ENCODE data around the gene LRRC1.

Gene LRRC1

GRCh38 chr6:53796791-53797190 lies 2.0 kb downstream of the LRRC1 start:
- no peaks in the 10 kb centered on the region for H3K9me3 ChIP-seq (ENCODE audit: control insufficient read depth, low read length)
- H3K4me1 ChIP-seq (ENCODE audit: control insufficient read depth, insufficient read depth, low read depth, low read length): peaks cover 7% of the 10 kb centered on the region
- no peak overlapping the region for H3K4ac ChIP-seq (ENCODE audit: low read depth in 1 of 2, low read length in 2 of 2)
- 85% methylated on average over 5 of the region's 5 CpGs for whole genome bisulfite sequencing
- no peak overlapping the region for H2AK5ac ChIP-seq (ENCODE audit: low read length, severe bottlenecking)
- H3K4me3 ChIP-seq (ENCODE audit: insufficient read depth in 1 of 2, low read depth in 1 of 2, low read length in 2 of 2): no peak overlapping the region
- peak; percentile 9 for DNase-seq
- H2BK120ac ChIP-seq (ENCODE audit: low read depth, low read length): no peak overlapping the region
- H4K8ac ChIP-seq (ENCODE audit: low read length): no peak overlapping the region
- no peak overlapping the region for H2BK15ac ChIP-seq (ENCODE audit: low read depth, poor library complexity, severe bottlenecking)
- H2BK5ac ChIP-seq (ENCODE audit: low read depth, low read length, poor library complexity, severe bottlenecking): no peak overlapping the region
- no peak overlapping the region for H3K9ac ChIP-seq (ENCODE audit: low read length)
- no peak overlapping the region for H3K27ac ChIP-seq (ENCODE audit: low read length, poor library complexity, severe bottlenecking)
- H2AFZ ChIP-seq (ENCODE audit: low read depth, low read length): no peak overlapping the region
- no peak overlapping the region for H4K91ac ChIP-seq (ENCODE audit: low read length)
- H3K18ac ChIP-seq (ENCODE audit: low read depth in 1 of 2, low read length in 2 of 2): no peak overlapping the region
- peaks cover 31% of the 10 kb centered on the region for H3K79me1 ChIP-seq (replicated peaks; ENCODE audit: low read length, poor library complexity, severe bottlenecking)
- H3K14ac ChIP-seq (ENCODE audit: low read length in 2 of 2): no peak overlapping the region
- no peaks in the 10 kb centered on the region for H3K36me3 ChIP-seq (ENCODE audit: control insufficient read depth in 1 of 2, insufficient read depth in 2 of 2, low read depth in 1 of 2, low read length in 2 of 2)
- H3K4me2 ChIP-seq (ENCODE audit: low read length, poor library complexity, severe bottlenecking): peak overlapping the region; percentile 78
- H3K23ac ChIP-seq (ENCODE audit: low read length in 2 of 2): no peak overlapping the region
- no peak overlapping the region for H2BK12ac ChIP-seq (ENCODE audit: low read length in 2 of 2)
- H3K27me3 ChIP-seq (ENCODE audit: control insufficient read depth in 1 of 2, insufficient read depth in 1 of 2, low read length in 2 of 2): peaks cover 0 to 10% of the 10 kb centered on the region in 2 experiments

GRCh38 chr6:53797304-53797703 lies 2.5 kb downstream of the LRRC1 start:
- Histone ChIP-seq H2AFZ (ENCODE audit: low read depth, low read length) (no peak overlapping the region), H3K23ac (ENCODE audit: low read length in 2 of 2) (no peak overlapping the region), H3K27me3 (ENCODE audit: control insufficient read depth in 1 of 2, insufficient read depth in 1 of 2, low read length in 2 of 2) (peaks cover 0 to 10% of the 10 kb centered on the region in 2 experiments), H3K27ac (ENCODE audit: low read length, poor library complexity, severe bottlenecking) (no peak overlapping the region), H2BK15ac (ENCODE audit: low read depth, poor library complexity, severe bottlenecking) (no peak overlapping the region), H2BK12ac (ENCODE audit: low read length in 2 of 2) (no peak overlapping the region), H3K18ac (ENCODE audit: low read depth in 1 of 2, low read length in 2 of 2) (no peak overlapping the region), H2BK5ac (ENCODE audit: low read depth, low read length, poor library complexity, severe bottlenecking) (no peak overlapping the region), H2BK120ac (ENCODE audit: low read depth, low read length) (no peak overlapping the region), H4K91ac (ENCODE audit: low read length) (no peak overlapping the region), H3K4me1 (ENCODE audit: control insufficient read depth, insufficient read depth, low read depth, low read length) (peaks cover 7% of the 10 kb centered on the region), H3K79me1 (replicated peaks; ENCODE audit: low read length, poor library complexity, severe bottlenecking) (peaks cover 36% of the 10 kb centered on the region), H3K14ac (ENCODE audit: low read length in 2 of 2) (no peak overlapping the region), H3K4me2 (ENCODE audit: low read length, poor library complexity, severe bottlenecking) (no peak overlapping the region), H3K36me3 (ENCODE audit: control insufficient read depth in 1 of 2, insufficient read depth in 2 of 2, low read depth in 1 of 2, low read length in 2 of 2) (no peaks in the 10 kb centered on the region), H4K8ac (ENCODE audit: low read length) (no peak overlapping the region), H3K9me3 (ENCODE audit: control insufficient read depth, low read length) (no peaks in the 10 kb centered on the region), H3K9ac (ENCODE audit: low read length) (no peak overlapping the region), H3K4me3 (ENCODE audit: insufficient read depth in 1 of 2, low read depth in 1 of 2, low read length in 2 of 2) (no peak overlapping the region), H2AK5ac (ENCODE audit: low read length, severe bottlenecking) (no peak overlapping the region), H3K4ac (ENCODE audit: low read depth in 1 of 2, low read length in 2 of 2) (no peak overlapping the region)
- no peak for DNase-seq
- 100% methylated on average over 2 of the region's 2 CpGs for WGBS

GRCh38 chr6:53799340-53799739 lies 4.5 kb downstream of the LRRC1 start:
- Histone ChIP-seq H3K9ac (ENCODE audit: low read length) (no peak overlapping the region), H3K4me2 (ENCODE audit: low read length, poor library complexity, severe bottlenecking) (no peak overlapping the region), H3K4ac (ENCODE audit: low read depth in 1 of 2, low read length in 2 of 2) (no peak overlapping the region), H3K79me1 (replicated peaks; ENCODE audit: low read length, poor library complexity, severe bottlenecking) (peaks cover 40% of the 10 kb centered on the region), H2BK12ac (ENCODE audit: low read length in 2 of 2) (no peak overlapping the region), H2BK120ac (ENCODE audit: low read depth, low read length) (no peak overlapping the region), H2BK15ac (ENCODE audit: low read depth, poor library complexity, severe bottlenecking) (no peak overlapping the region), H3K27ac (ENCODE audit: low read length, poor library complexity, severe bottlenecking) (no peak overlapping the region), H3K23ac (ENCODE audit: low read length in 2 of 2) (no peak overlapping the region), H3K14ac (ENCODE audit: low read length in 2 of 2) (no peak overlapping the region), H3K27me3 (ENCODE audit: control insufficient read depth in 1 of 2, insufficient read depth in 1 of 2, low read length in 2 of 2) (peaks cover 0 to 8% of the 10 kb centered on the region in 2 experiments), H3K4me3 (ENCODE audit: insufficient read depth in 1 of 2, low read depth in 1 of 2, low read length in 2 of 2) (no peak overlapping the region), H4K8ac (ENCODE audit: low read length) (no peak overlapping the region), H3K9me3 (ENCODE audit: control insufficient read depth, low read length) (no peaks in the 10 kb centered on the region), H3K36me3 (ENCODE audit: control insufficient read depth in 1 of 2, insufficient read depth in 2 of 2, low read depth in 1 of 2, low read length in 2 of 2) (no peaks in the 10 kb centered on the region), H3K4me1 (ENCODE audit: control insufficient read depth, insufficient read depth, low read depth, low read length) (peaks cover 9% of the 10 kb centered on the region), H2BK5ac (ENCODE audit: low read depth, low read length, poor library complexity, severe bottlenecking) (no peak overlapping the region), H4K91ac (ENCODE audit: low read length) (no peak overlapping the region), H2AFZ (ENCODE audit: low read depth, low read length) (no peak overlapping the region), H2AK5ac (ENCODE audit: low read length, severe bottlenecking) (no peak overlapping the region), H3K18ac (ENCODE audit: low read depth in 1 of 2, low read length in 2 of 2) (no peak overlapping the region)
- no peak for DNase-seq
- 93% methylated on average over 3 of the region's 3 CpGs for WGBS

GRCh38 chr6:53801022-53801421 lies 6.2 kb downstream of the LRRC1 start:
- H3K27ac ChIP-seq (ENCODE audit: low read length, poor library complexity, severe bottlenecking): no peak overlapping the region
- no peak overlapping the region for H3K23ac ChIP-seq (ENCODE audit: low read length in 2 of 2)
- no peaks in the 10 kb centered on the region for H3K9me3 ChIP-seq (ENCODE audit: control insufficient read depth, low read length)
- DNase-seq: no peak
- no peak overlapping the region for H4K8ac ChIP-seq (ENCODE audit: low read length)
- no peak overlapping the region for H3K4me2 ChIP-seq (ENCODE audit: low read length, poor library complexity, severe bottlenecking)
- 100% methylated on average over 1 of the region's 1 CpG for WGBS
- no peak overlapping the region for H3K4me3 ChIP-seq (ENCODE audit: insufficient read depth in 1 of 2, low read depth in 1 of 2, low read length in 2 of 2)
- no peak overlapping the region for H3K4ac ChIP-seq (ENCODE audit: low read depth in 1 of 2, low read length in 2 of 2)
- H2BK12ac ChIP-seq (ENCODE audit: low read length in 2 of 2): no peak overlapping the region
- H2AFZ ChIP-seq (ENCODE audit: low read depth, low read length): no peak overlapping the region
- H3K18ac ChIP-seq (ENCODE audit: low read depth in 1 of 2, low read length in 2 of 2): no peak overlapping the region
- no peaks in the 10 kb centered on the region for H3K36me3 ChIP-seq (ENCODE audit: control insufficient read depth in 1 of 2, insufficient read depth in 2 of 2, low read depth in 1 of 2, low read length in 2 of 2)
- H3K79me1 ChIP-seq (replicated peaks; ENCODE audit: low read length, poor library complexity, severe bottlenecking): peaks cover 38% of the 10 kb centered on the region
- no peak overlapping the region for H3K9ac ChIP-seq (ENCODE audit: low read length)
- no peak overlapping the region for H3K14ac ChIP-seq (ENCODE audit: low read length in 2 of 2)
- H2BK5ac ChIP-seq (ENCODE audit: low read depth, low read length, poor library complexity, severe bottlenecking): no peak overlapping the region
- no peak overlapping the region for H2AK5ac ChIP-seq (ENCODE audit: low read length, severe bottlenecking)
- H3K4me1 ChIP-seq (ENCODE audit: control insufficient read depth, insufficient read depth, low read depth, low read length): peaks cover 8% of the 10 kb centered on the region
- no peak overlapping the region for H2BK120ac ChIP-seq (ENCODE audit: low read depth, low read length)
- peaks cover 0 to under 1% of the 10 kb centered on the region in 2 experiments for H3K27me3 ChIP-seq (ENCODE audit: control insufficient read depth in 1 of 2, insufficient read depth in 1 of 2, low read length in 2 of 2)
- H2BK15ac ChIP-seq (ENCODE audit: low read depth, poor library complexity, severe bottlenecking): no peak overlapping the region
- no peak overlapping the region for H4K91ac ChIP-seq (ENCODE audit: low read length)
